Endothelial cell of umbilical vein (primary cell): ENCODE data around the gene DDR2. TPM values are rescaled to one million over a fixed set of nuclear protein-coding genes. Genes with fewer than 3 reads are reported as not detected.

Source experiments
- BruUV-seq: library from RNA; stranded (reverse); fragments of 400-500 nt; replicated peaks from 2 replicates; lab custom pipeline; 2021; lab: Mats Ljungman, UMichigan
- CTCF ChIA-PET: fragments of 300-600, 350-600 bp; sonication (Branson Sonifier 250); formaldehyde crosslinking; loops from one replicate; lab custom pipeline; 2021; ENCODE audit warnings: antibody characterized with exemption, inconsistent platforms; lab: Charles Lee
- POLR2A ChIA-PET: fragments of 300-600, 350-600 bp; sonication (Branson Sonifier 250); formaldehyde crosslinking; loops from one replicate; lab custom pipeline; 2021; ENCODE audit warnings: antibody characterized with exemption, inconsistent platforms; lab: Charles Lee
- DNase-seq: peaks from one replicate; pipeline ENCODE4 v3.0.0-alpha.2; 2011; ENCODE audit warnings: low read depth, low spot score
- FAIRE-seq: peaks from 2 replicates; lab custom pipeline; 2011; peaks lifted over from hg19 to GRCh38; lab: Jason Lieb, UNC
- H2AFZ ChIP-seq: 2 replicates; pipeline ENCODE4 v1.6.0; 2012; ENCODE audit warnings: low read depth, low read length, control low read depth, inconsistent platforms
- H3K27ac ChIP-seq: 2 replicates; pipeline ENCODE4 v1.5.1; 2011; ENCODE audit warnings: low read depth, mild to moderate bottlenecking, control low read depth, low read length, moderate library complexity; ENCODE audit not compliant: insufficient read depth
- H3K27me3 ChIP-seq, 2 experiments: 2 replicates each; pipeline versions ENCODE4 v1.6.0 to v1.6.1; 2011; ENCODE audit warnings: low read length in 2 of 2, mixed read lengths in 1 of 2; ENCODE audit not compliant: control insufficient read depth in 2 of 2, insufficient read depth in 2 of 2
- H3K36me3 ChIP-seq, 2 experiments: 2 replicates in 1 of 2; 3 replicates in 1 of 2; pipeline ENCODE4 v1.5.1; 2011; ENCODE audit warnings: low read length in 2 of 2, mild to moderate bottlenecking in 1 of 2, moderate library complexity in 1 of 2; ENCODE audit not compliant: control insufficient read depth in 2 of 2, insufficient read depth in 2 of 2; ENCODE audit errors: extremely low read depth in 1 of 2
- H3K4me1 ChIP-seq: 3 replicates; pipeline ENCODE4 v1.5.1; 2011; ENCODE audit warnings: mild to moderate bottlenecking, low read length; ENCODE audit not compliant: control insufficient read depth, insufficient read depth; ENCODE audit errors: extremely low read depth
- H3K4me2 ChIP-seq: 2 replicates; pipeline ENCODE4 v1.6.1; 2011; ENCODE audit warnings: low read length, control low read depth, mixed read lengths; ENCODE audit not compliant: insufficient read depth
- H3K4me3 ChIP-seq, 3 experiments: fragments of 200-600 bp in 1 of 3; sonication (generic), shearing (Covaris generic) in 1 of 3; replicated peaks in 1 of 3; 2 replicates each; pipeline ENCODE4 v1.5.1; 2011 to 2016; ENCODE audit warnings: control low read depth in 3 of 3, low read length in 3 of 3, mild to moderate bottlenecking in 2 of 3, inconsistent platforms in 1 of 3, low read depth in 1 of 3, moderate library complexity in 1 of 3; ENCODE audit not compliant: insufficient read depth in 1 of 3
- H3K79me2 ChIP-seq: 2 replicates; pipeline ENCODE4 v1.6.0; 2012; ENCODE audit warnings: low read length, inconsistent platforms; ENCODE audit not compliant: control insufficient read depth, insufficient read depth
- H3K9ac ChIP-seq: replicated peaks from 2 replicates; pipeline ENCODE3; 2011; ENCODE audit warnings: low read length, control low read depth; ENCODE audit not compliant: insufficient read depth; ENCODE audit errors: extremely low read depth
- H3K9me1 ChIP-seq: replicated peaks from 3 replicates; pipeline ENCODE4 v1.6.0; 2011; ENCODE audit warnings: mild to moderate bottlenecking, low read length; ENCODE audit not compliant: control insufficient read depth, insufficient read depth; ENCODE audit errors: extremely low read depth
- H3K9me3 ChIP-seq: replicated peaks from 2 replicates; pipeline ENCODE4 v1.5.1; 2012; ENCODE audit warnings: low read length, inconsistent platforms; ENCODE audit not compliant: control insufficient read depth, insufficient read depth
- H4K20me1 ChIP-seq: replicated peaks from 2 replicates; pipeline ENCODE3; 2011; ENCODE audit warnings: mild to moderate bottlenecking, low read length; ENCODE audit not compliant: control insufficient read depth, insufficient read depth; ENCODE audit errors: extremely low read depth
- EZH2 ChIP-seq: IDR thresholded peaks from 2 replicates; pipeline ENCODE4 v1.6.1; 2012; ENCODE audit warnings: borderline replicate concordance, low read depth, mild to moderate bottlenecking, moderate library complexity, low read length, inconsistent platforms; ENCODE audit not compliant: severe bottlenecking
- GATA2 ChIP-seq: IDR thresholded peaks from 2 replicates; pipeline ENCODE4 v1.7.0; 2011; ENCODE audit warnings: low read depth, mild to moderate bottlenecking, moderate library complexity, mixed read lengths, low read length; ENCODE audit not compliant: insufficient read length, insufficient read depth
- MYC ChIP-seq: IDR thresholded peaks from one replicate; pipeline ENCODE4 v1.6.1; 2011; ENCODE audit warnings: mild to moderate bottlenecking, low read depth, low read length
- POLR2A ChIP-seq: IDR thresholded peaks from 2 replicates; pipeline ENCODE4 v1.6.1; 2012; ENCODE audit warnings: low read depth, mild to moderate bottlenecking, control low read depth, low read length
- dilution Hi-C: fragments of 300-500 bp; cut with MboI; formaldehyde crosslinking; loops from one replicate; pipeline ENCODE4 v1.15.0; 2019; ENCODE audit warnings: low sequenced_read_pairs; ENCODE audit not compliant: extremely low pct_ligation_motif_present
- intact Hi-C: fragments of 100-400 bp; cut with micrococcal nuclease; formaldehyde crosslinking; loops from one replicate; pipeline ENCODE4 v1.10.0; 2022
- polyA plus RNA-seq, 4 experiments: library from polyadenylated mRNA; depleted of rRNA in 3 of 4; stranded (reverse) in 3 of 4; unstranded in 1 of 4; fragments of >200 nt; gene quantifications; 2 replicates each; pipeline versions ENCODE4 v1.2.1 to v1.2.3, GENCODE V29; 2011 to 2012; ENCODE audit warnings: missing spikeins in 1 of 4
- total RNA-seq: library from RNA; stranded (reverse); gene quantifications from 2 replicates; pipeline ENCODE4 v1.2.3, GENCODE V29; 2021
- TF ChIP-seq, protein P1 (sequence below), 2 donors: IDR thresholded peaks; 1 replicate in 1 of 2; 2 replicates in 1 of 2; pipeline ENCODE4 v1.5.1; 2011; ENCODE audit warnings: low read length in 2 of 2, mild to moderate bottlenecking in 2 of 2, moderate library complexity in 2 of 2, control low read depth in 1 of 2, inconsistent platforms in 1 of 2, low read depth in 1 of 2; ENCODE audit not compliant: insufficient read depth in 1 of 2; ENCODE audit errors: extremely low read depth in 1 of 2
- TF ChIP-seq, protein P2 (sequence below): IDR thresholded peaks from 2 replicates; pipeline ENCODE4 v1.6.1; 2011; ENCODE audit not compliant: insufficient read depth, insufficient read length

Gene DDR2
- total and polyA plus RNA-seq, 2 donors (not counting 3 experiments of a cell fraction or from before 2014, with no cell fraction given): 27.8 to 30.8 TPM

DNA sequence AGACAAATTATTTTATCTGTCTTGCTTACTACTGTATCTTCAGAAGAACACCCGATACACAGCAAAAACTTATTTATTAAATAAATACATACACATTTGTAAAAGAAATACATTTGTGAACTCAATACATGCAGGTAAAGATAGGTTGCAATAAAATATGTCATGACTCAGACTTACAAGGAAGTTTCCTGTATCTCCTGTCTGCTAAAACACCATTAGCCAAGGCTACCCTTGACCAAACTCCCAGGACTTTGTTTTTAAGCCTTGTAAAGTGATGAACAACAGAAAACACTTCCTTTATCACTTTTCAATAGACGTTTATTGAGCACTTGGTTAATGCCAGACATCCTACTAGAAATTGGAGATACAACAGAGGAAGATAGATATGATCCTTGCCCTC is 101.8 kb downstream of the DDR2 start:
- CTCF ChIA-PET: interaction anchor here (1.0 kb wide), 1 partner anchor 35 kb away, joined by 3 read pairs; no protein-coding TSS in a partner anchor
- BruUV-seq: no TSS peak
- POLR2A ChIA-PET: no interaction called here
- intact Hi-C loops: no loop called here
- H3K4me2 ChIP-seq: no peak overlapping the region
- no peaks in the 10 kb centered on the region for H3K27me3 ChIP-seq
- no peaks in the 10 kb centered on the region for H3K79me2 ChIP-seq
- H2AFZ ChIP-seq: no peak overlapping the region
- dilution Hi-C loops: no loop called here
- DNase-seq (no peak), FAIRE-seq (no peak)
- TF ChIP-seq EZH2 (no peak), MYC (no peak)
- TF ChIP-seq, protein P1, sequence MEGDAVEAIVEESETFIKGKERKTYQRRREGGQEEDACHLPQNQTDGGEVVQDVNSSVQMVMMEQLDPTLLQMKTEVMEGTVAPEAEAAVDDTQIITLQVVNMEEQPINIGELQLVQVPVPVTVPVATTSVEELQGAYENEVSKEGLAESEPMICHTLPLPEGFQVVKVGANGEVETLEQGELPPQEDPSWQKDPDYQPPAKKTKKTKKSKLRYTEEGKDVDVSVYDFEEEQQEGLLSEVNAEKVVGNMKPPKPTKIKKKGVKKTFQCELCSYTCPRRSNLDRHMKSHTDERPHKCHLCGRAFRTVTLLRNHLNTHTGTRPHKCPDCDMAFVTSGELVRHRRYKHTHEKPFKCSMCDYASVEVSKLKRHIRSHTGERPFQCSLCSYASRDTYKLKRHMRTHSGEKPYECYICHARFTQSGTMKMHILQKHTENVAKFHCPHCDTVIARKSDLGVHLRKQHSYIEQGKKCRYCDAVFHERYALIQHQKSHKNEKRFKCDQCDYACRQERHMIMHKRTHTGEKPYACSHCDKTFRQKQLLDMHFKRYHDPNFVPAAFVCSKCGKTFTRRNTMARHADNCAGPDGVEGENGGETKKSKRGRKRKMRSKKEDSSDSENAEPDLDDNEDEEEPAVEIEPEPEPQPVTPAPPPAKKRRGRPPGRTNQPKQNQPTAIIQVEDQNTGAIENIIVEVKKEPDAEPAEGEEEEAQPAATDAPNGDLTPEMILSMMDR (IDR thresholded peaks at IDR 0.05; ENCODE audit: extremely low read depth in 1 of 2, insufficient read depth in 1 of 2, low read depth in 1 of 2, low read length in 2 of 2): no peak
- TF ChIP-seq, protein P2, sequence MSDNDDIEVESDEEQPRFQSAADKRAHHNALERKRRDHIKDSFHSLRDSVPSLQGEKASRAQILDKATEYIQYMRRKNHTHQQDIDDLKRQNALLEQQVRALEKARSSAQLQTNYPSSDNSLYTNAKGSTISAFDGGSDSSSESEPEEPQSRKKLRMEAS: no peak
- H3K27ac ChIP-seq: no peak overlapping the region
- no peaks in the 10 kb centered on the region for H3K36me3 ChIP-seq
- no peak overlapping the region for H3K4me3 ChIP-seq
- no peaks in the 10 kb centered on the region for H3K9me1 ChIP-seq
- no peaks in the 10 kb centered on the region for H4K20me1 ChIP-seq
- H3K9ac ChIP-seq: no peak overlapping the region
- H3K4me1 ChIP-seq: no peaks in the 10 kb centered on the region
- H3K9me3 ChIP-seq: no peaks in the 10 kb centered on the region

DNA sequence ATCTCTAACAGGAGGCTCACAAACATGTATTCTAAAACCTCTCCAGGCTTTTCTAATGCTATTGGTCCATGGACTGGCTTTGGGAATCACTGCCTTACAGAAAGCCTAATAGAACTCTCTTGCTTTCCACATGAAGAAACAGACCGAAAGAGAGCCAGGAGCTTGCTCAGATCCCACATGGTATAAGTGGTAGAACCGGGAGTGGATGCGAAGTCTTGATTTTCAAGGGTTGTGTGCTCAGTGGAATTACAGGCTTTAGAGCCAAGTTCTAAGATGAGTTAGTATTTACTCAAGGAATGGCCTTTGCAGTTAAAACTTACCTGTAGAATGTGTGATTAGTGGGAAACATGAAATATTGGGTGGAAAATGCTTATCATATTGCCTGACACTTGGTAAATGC is 103.9 kb downstream of the DDR2 start:
- no peak overlapping the region for H3K4me3 ChIP-seq
- POLR2A ChIA-PET: no interaction called here
- FAIRE-seq (no peak), DNase-seq (no peak)
- H2AFZ ChIP-seq: no peak overlapping the region
- no peaks in the 10 kb centered on the region for H3K9me3 ChIP-seq
- no peaks in the 10 kb centered on the region for H3K4me1 ChIP-seq
- H4K20me1 ChIP-seq: no peaks in the 10 kb centered on the region
- H3K9ac ChIP-seq: no peak overlapping the region
- intact Hi-C loops (no loop called here), dilution Hi-C loops (no loop called here)
- no peak overlapping the region for H3K27ac ChIP-seq
- no peak for TF ChIP-seq GATA2
- TF ChIP-seq, protein P2: no peak
- no peak for TF ChIP-seq POLR2A
- no peaks in the 10 kb centered on the region for H3K9me1 ChIP-seq
- no peaks in the 10 kb centered on the region for H3K36me3 ChIP-seq
- BruUV-seq: no TSS peak
- H3K4me2 ChIP-seq: no peak overlapping the region
- no peaks in the 10 kb centered on the region for H3K79me2 ChIP-seq
- no peaks in the 10 kb centered on the region for H3K27me3 ChIP-seq
- CTCF ChIA-PET: no interaction called here
